Heart left ventricle (tissue), 13 donors: ENCODE data around the gene GABBR2.

Experiments used
- POLR2A ChIP-seq, 2 donors: fragments of 450-650 bp; IDR thresholded peaks; one replicate each; pipeline ENCODE4 v1.6.1; 2017; ENCODE audit warnings: antibody characterized with exemption in 2 of 2, mild to moderate bottlenecking in 2 of 2, moderate library complexity in 2 of 2
- TF ChIP-seq, protein P1 (sequence below), 12 donors: fragments of 200-600 bp; sonication (generic) in 4 of 12; IDR thresholded peaks; one replicate each; pipeline versions ENCODE4 v1.5.0 to v1.8.0; 2018 to 2022; ENCODE audit warnings: antibody characterized with exemption in 12 of 12, mild to moderate bottlenecking in 5 of 12
- donor health status: ischemic (EF 13 %, LVEDD 7.1; RV severe dilation, severe dysfunction).
- donor health status: DM: no; HTN: yes; CAD: no.
- donor health status: DM: no; HTN: no; CAD: no.
- donor health status: ischemic (EF 25% LVEDD 6.9; RV normal size, moderate dysfunction).
- donor health status: ischemic (EF 25% LVEDD 5.7; RV mildly dilated, moderate dysfunction).
- donor health status: ischemic (EF 35%, LVEDD 5.7; RV mildly dilated, moderate dysfunction).
- donor health status: nonischemic (EF 11% LVEDD 7.7; RV severe dilation, severe dysfunction).
- donor health status: DM: yes; HTN: yes; CAD: no.
- donor health status: PGD.
- donor health status: ischemic (EF 29% LVEDD 5.4; RV normal size, mild dysfunction).
- donor health status: nonischemic (EF 23%, LVEDD 6.1; RV moderate dilation, normal function).

DNA sequence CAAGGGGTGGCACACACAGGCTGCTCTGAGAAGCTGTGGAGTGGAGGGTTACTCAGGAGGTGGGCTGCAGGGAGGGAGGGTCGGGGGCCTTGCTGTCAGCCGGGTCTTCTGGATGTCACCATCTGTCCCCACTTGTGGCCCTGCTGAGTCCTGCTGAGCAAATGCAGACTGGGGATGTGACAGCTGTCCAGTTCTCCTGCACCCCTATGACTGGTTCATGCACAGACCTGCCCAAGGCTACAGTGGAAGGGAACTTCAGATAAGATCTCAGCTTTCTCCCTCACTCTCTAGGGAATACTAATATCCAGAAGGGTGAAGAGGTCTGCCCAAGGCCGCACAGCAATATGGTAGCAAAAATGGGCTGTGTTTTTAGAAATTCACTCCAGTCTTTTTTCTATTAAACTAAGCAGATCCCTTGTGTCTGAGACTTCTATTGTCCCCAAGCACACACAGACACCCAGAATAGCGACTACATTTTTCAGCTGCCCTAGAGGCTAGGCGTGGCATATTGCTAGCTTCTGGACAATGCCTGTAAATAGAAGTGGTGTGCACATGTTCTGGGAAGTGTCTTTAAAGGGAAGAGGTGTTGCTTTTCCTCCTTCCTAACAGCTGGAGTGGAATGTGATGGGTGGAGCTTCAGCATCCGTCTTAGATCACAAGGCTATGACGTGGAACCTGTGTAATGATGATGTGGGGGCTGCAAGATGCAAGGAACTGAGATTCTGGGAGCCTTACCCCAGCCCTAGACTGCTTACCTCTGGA is 402.2 kb downstream of the GABBR2 start:
- no peak for TF ChIP-seq POLR2A (IDR thresholded peaks at IDR 0.05)
- TF ChIP-seq, protein P1, sequence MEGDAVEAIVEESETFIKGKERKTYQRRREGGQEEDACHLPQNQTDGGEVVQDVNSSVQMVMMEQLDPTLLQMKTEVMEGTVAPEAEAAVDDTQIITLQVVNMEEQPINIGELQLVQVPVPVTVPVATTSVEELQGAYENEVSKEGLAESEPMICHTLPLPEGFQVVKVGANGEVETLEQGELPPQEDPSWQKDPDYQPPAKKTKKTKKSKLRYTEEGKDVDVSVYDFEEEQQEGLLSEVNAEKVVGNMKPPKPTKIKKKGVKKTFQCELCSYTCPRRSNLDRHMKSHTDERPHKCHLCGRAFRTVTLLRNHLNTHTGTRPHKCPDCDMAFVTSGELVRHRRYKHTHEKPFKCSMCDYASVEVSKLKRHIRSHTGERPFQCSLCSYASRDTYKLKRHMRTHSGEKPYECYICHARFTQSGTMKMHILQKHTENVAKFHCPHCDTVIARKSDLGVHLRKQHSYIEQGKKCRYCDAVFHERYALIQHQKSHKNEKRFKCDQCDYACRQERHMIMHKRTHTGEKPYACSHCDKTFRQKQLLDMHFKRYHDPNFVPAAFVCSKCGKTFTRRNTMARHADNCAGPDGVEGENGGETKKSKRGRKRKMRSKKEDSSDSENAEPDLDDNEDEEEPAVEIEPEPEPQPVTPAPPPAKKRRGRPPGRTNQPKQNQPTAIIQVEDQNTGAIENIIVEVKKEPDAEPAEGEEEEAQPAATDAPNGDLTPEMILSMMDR (IDR thresholded peaks at IDR 0.05): no peak
